IPS-NIHi11 (cell line): ENCODE data around the gene WDR86.

Experiments used
- DNase-seq: peaks from one replicate; pipeline ENCODE4 v3.0.0; 2012; ENCODE audit warnings: mixed read lengths, low spot score

Gene WDR86

DNA sequence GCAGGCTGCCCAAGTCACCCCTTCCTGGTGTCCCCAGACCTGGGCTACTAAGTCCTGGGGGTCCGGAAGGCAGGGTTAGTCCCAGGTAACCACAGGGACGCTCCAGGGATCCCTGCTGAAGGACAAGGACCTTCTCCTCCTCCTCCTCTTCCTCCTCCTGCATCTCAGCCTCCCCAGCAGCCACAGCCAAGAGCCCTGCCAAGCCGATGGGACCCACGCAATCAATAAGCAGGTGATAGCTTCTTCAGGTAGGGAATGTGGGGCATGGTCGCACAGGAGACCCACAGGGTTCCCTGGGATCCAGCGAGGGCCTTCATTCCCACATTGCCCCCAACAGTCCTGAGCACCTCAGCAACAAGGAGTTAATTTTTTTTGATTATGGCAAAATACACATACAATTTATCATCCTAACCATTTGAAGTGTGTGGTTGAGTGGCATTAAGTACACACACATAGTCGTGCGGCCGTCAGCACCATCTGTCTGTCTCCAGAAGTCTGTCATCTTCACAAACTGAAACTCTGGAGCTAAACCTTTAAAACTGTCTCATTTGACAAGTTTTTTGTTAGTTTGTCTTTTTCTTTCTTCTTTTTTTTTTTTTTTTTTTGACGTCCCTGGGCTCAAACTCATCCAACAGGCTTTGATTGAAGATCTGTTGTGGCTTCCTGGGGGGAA, 18.0 kb upstream of the WDR86 start:
- DNase-seq, result no peak

- no peak for DNase-seq
Measured at GRCh38 chr7:151426904-151427704, 17.3 kb upstream of the WDR86 start.

DNA sequence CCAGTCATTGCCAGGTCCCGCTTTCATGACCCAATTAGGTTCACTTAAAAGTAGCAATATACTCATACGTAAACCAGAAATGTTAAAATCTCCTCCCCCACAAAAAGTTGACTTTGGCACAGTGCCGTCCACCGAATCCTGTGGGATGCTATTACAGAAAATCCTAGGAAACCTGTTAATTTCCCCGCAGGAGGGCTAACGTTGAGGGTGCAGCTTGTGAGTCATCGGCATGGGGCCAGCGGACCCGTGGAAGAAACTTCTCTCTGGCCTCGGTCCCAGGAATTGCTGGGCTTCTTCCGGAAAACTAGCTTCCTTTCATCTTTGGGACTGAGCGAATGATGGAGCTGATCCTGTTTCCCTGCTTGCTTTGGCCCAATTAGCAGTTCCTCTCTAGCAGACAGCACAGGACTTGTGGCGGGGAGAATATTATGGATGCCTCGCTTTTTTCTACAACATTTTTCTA, 16.6 kb upstream of the WDR86 start:
- no peak for DNase-seq

DNA sequence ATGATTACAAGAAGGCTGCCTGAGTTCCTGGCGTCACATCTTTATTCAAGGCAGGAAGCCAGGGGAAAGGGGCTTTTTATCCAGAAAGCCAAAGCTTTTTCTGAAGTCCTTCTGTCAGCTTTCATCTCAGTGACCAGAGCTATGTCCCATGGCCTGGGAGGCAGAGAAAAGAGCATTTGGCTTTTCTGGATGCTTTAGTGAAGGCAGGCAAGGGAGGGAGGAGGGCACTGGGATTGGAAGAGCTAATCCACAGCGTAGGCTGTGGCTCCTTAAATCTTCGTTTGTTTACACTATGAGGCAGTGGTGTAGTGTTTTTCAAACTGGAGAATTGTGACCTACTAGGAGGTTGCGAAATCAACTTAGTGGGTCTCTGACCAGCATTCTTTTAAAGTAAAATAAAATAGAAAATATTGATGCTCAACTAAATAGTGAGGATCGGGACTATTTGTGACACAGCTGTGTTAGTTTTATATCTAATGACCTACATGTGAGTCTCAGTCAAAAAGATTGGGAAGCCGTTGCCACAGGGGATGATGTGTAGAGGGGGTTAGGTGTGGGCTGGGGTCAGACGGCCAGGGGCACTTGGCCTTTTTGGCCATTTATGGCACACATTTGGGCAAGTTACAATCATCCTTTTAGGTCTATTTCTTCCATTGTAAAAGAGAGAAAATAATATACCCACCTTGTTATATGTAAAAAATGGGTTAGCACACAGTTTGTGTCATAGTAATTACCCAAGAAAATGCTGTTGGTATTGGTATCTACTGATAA, 16.0 kb upstream of the WDR86 start:
- no peak for DNase-seq

DNA sequence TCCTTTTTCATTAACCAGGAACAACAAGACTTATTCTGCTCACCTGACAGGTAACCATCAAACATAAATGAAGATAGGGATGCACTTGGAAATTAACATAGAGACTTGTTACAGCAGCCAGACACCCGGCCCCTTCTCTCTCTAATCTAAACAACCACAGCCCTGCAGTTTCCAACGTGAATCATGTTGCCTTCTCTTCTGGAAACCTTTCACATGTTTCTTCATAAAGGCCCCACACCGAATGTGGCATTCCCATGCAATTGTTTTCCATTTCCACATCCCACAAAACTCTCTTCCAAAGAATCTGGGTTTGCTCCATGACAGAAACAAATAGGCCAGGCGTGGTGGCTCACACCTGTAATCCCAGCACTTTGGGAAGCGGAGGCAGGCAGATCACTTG, 15.0 kb upstream of the WDR86 start:
- no peak for DNase-seq

GRCh38 chr7:151423936-151424335, 14.1 kb upstream of the WDR86 start:
- DNase-seq, result no peak

DNA sequence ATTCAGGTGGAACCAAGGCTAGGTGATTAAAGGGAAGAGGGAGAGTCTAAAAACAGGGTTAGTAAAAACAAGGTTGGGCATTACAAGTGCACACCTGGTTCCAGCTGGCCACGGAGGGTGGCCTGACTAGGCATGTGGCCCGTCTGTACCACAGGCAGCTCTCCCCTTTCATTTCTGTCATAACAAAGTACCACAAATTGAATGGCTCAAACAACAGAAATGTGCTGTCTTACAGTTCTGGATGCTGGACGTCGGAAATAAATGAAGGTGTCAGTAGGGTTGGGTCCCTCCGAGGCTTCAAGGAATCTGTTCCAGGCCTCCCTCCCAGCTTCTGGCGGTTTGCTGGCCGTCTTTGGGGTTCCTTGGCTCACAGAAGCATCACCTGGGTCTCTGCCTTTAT, 13.4 kb upstream of the WDR86 start:
- DNase-seq, result no peak

- DNase-seq, result no peak
Measured at GRCh38 chr7:151422212-151422611, 12.4 kb upstream of the WDR86 start.

DNA sequence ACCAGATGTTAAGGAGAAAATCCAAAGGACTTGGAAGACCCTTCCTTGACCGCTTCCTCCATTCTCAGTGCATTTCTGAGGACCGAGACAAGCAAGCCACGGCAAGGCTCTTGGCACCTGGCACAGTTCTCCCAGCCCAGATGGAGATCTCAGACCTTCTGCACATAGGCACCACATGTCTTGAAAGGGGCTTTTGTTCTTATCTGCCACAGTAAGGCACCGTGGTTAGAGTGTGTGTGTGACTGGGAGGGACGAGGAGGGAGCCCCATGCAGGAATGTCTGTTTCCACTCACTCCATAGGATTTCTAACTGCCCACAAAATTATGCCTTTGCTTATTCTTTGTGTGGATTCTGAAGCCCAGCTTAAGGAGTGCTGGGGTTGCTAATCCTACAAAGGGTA, 10.3 kb upstream of the WDR86 start:
- no peak for DNase-seq

DNA sequence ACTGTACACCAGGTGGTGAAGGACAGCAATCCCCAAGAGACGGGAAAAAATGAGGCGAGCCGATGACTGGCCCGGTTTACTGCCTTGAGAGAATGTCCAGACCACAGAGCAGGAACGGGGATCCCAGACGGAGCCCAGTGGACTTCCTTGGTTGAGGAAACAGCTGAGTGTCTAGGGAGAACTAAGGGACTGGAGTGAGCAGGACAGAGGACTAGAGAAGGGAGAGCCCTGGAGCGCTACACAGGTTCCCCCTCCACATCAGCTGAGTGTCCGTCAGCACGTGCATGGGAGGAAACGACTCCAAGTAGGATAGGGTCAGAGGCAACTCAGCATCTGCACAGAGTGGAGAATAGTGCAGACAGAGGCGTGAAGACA, 7.1 kb upstream of the WDR86 start:
- no peak for DNase-seq

- no peak for DNase-seq
Measured at GRCh38 chr7:151416112-151416940, 6.5 kb upstream of the WDR86 start.

GRCh38 chr7:151415375-151416105, 5.7 kb upstream of the WDR86 start:
- DNase-seq, result no peak

DNA sequence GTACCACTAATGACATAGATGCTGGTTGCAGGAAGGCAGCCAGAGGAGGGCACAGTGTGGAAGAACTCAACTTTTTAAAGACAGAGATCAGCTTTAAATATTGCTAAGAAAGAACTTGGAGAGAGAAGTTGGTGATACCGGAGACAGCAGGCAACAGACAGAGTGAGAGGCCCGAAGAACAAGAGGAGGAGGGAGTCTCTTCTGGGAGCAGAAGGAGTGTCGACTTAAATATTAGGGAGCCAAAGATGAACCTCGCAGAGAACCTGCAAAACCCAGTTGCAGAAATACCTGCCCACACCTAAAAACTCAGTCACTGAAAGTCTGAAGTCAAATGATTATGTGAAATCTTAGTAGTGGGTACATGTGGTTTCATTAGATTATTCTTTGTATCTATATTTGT, 3.4 kb upstream of the WDR86 start:
- DNase-seq, result no peak

DNA sequence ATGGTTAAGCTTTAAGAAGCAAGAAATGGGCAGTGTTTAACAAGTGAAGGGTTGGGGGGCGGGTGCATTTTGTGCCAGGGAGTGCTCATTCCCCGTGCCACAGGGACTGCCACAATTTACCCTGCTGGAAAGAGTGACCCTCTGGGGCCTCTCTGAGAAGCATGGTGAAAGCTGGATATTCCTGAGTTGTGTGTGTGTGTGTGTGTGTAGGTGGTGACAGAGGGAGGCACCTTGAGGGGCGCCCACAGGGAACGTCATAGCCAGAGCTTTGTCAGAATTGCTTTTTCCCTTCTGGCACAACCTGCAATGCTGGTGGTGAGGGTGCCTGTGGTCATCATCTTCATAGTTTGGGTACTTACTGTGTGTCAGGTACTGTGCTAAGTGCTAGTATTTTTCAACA, 2.5 kb upstream of the WDR86 start:
- DNase-seq, result no peak

GRCh38 chr7:151411551-151411950, 1.7 kb upstream of the WDR86 start:
- DNase-seq, result no peak

DNA sequence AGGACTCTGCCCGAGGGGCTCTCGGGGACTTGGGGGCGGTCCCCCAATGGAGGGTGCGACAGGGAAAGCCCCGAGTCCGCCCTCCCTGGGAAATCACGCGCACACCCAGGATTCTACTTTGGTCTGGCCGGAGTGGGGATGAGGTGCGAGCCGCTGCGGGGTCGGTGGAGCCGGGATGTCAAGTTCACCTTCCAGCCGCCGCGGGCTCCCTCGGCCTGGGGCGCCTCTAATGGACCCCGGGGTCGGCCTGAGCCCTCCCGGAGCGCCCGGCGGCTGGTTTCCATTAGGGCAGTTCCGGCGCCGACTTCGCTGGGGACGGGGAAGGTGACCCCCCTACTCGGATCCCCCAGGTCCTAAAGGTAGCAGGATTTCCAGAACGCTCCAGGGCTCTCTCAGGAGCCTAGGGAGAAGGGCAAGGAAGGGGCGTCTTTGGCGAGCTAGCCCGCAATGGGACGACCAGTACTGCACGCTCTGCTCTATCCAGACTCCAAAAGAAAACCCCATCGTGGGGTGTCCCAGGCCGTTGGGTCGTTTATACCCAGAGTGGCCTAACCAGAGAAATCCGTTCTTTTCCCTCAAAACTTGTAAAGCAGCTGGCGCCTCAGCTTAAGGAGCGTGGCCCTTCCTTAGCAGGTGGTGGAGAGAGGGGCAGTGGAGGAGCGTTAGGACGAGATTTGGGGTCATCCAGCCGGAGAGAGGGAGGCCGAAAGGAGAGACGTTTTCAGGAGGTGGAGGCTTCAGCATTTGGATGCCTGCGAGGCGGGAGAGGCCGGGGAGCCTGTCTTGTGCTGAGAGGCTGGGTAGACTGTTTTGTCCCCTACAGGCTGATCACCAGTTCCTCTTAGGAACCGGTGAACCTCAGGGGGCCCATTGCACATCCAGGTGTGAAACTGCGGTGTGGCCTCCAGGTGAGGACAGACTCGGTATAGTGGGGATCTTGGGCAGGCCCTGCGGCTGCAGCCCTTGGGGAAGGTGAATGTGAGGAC, 860 bp upstream of the WDR86 start:
- DNase-seq, result peak; percentile 82

DNA sequence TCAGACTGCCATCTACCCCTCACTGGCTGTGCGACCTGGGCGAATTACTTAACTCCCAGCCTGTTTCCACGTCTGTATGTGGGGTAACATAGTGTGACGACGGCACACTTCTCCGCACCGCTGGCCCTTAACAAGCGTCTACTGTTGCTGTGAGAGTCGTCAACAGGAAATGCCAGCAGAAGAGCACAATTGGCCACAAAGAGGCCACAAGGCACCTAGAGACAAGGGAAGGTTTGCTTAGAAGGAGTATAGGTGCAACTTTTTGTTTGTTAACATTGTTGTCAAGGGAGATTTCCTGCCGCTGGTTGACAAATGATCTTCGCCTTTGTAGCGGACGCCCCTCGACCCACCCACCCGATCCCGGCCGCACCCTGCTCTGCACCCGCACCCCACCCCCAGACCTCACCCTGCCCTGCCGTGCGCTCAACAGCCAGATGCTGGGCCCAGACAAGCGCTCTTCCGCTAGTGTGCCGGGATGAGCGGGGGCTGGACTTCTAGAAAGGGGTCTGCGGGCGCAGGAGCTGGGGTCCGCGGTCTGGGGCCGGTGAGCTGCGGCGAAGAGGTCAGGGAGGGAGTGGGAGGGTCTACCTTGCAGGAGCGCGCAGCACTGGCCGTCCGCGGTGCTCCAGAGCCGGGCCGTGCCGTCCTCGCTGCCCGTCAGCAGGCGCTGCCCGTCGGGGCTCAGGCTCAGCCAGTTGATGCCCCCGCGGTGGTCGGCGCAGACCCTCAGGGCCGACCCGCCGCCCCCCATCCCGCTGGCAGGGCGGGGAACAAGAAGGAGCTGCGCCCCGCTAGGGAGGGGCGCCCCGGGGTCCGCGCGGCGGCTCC, 785 bp downstream of the WDR86 start:
- peak; percentile 70 for DNase-seq

DNA sequence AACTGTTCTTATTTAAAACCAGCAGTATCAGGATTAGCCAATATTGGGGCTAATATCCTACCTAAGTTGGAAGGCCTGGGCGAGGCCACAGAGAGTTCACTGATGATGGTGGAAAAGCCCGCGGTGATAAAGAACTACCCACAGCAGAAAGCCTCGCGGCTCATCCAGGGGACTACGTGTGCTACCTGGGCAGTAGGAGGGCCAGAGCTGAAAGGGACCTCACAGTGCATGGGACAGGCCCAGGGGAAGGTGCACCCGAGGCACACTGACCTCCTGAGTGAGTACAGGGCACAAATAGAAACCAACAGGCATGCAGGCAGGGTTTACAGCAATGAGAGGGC, 1.4 kb downstream of the WDR86 start:
- DNase-seq, result no peak

DNA sequence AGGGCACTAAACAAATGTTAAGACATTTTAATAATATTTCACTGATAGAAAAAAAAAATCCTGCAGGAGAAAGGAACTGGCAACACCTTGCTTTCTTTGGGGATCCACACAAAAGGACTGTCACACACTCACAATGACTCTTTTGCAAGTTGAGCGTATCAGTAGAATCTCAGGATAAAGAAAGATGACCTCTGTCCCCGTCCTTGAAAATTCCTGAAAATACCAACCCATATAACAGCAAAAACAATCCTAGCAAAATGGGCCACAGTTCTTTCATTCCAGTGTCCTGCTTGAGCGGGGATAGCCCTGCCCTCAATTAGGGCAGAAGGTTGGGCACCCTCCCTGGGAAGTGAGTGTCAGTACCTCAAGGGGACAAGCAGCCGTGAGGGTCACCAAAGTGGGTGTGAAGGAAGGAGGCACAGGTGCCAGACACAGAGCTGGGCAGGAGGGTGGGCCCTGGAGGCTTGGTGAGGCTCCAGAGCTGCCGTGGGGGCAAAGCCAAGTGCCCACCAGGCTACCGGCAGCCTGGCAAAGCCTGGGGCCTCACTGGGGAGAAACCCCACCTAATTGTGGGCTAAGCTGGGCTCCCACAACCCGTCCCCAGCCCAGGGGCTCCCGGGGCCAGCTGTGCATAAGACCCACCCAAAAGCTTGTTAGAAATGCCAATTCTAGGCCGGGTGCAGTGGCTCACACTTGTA, 2.8 kb downstream of the WDR86 start:
- no peak for DNase-seq
